DMS153 treated with DMSO at 0.1 percent for 48 hours (cell line): Measurements from ENCODE around the gene PITPNB.

Source experiments
- DNase-seq: peaks from one replicate; lab custom pipeline; 2025; ENCODE audit not compliant: unreplicated experiment; lab: John Stamatoyannopoulos, UW

The PITPNB gene

GRCh38 chr22:27863001-27863400 lies 56.1 kb downstream of the PITPNB start:
- DNase-seq: no peak

GRCh38 chr22:27859336-27859735 lies 59.7 kb downstream of the PITPNB start:
- no peak for DNase-seq

- no peak for DNase-seq
Measured at GRCh38 chr22:27858626-27859025, 60.4 kb downstream of the PITPNB start.

- DNase-seq: no peak
Measured at GRCh38 chr22:27857443-27857842, 61.6 kb downstream of the PITPNB start.

- no peak for DNase-seq
Measured at GRCh38 chr22:27856386-27856785, 62.7 kb downstream of the PITPNB start.

GRCh38 chr22:27853424-27853823 lies 65.6 kb downstream of the PITPNB start:
- no peak for DNase-seq

- DNase-seq: no peak
Measured at GRCh38 chr22:27851974-27852746, 66.9 kb downstream of the PITPNB start.

- DNase-seq: no peak
Measured at GRCh38 chr22:27850000-27850521, 69.0 kb downstream of the PITPNB start.

GRCh38 chr22:27848005-27848404 lies 71.1 kb downstream of the PITPNB start:
- no peak for DNase-seq

- DNase-seq: no peak
Measured at GRCh38 chr22:27846910-27847309, 72.1 kb downstream of the PITPNB start.

GRCh38 chr22:27846248-27846757 lies 72.8 kb downstream of the PITPNB start:
- DNase-seq: no peak

- DNase-seq: no peak
Measured at GRCh38 chr22:27845644-27846043, 73.4 kb downstream of the PITPNB start.

GRCh38 chr22:27844656-27845591 lies 74.1 kb downstream of the PITPNB start:
- DNase-seq: no peak

GRCh38 chr22:27844256-27844655 lies 74.8 kb downstream of the PITPNB start:
- DNase-seq: no peak

GRCh38 chr22:27843441-27843840 lies 75.6 kb downstream of the PITPNB start:
- no peak for DNase-seq

GRCh38 chr22:27842669-27843431 lies 76.2 kb downstream of the PITPNB start:
- no peak for DNase-seq

GRCh38 chr22:27842201-27842600 lies 76.9 kb downstream of the PITPNB start:
- no peak for DNase-seq

GRCh38 chr22:27840436-27840835 lies 78.6 kb downstream of the PITPNB start:
- DNase-seq: no peak

- no peak for DNase-seq
Measured at GRCh38 chr22:27839057-27839660, 79.9 kb downstream of the PITPNB start.

- no peak for DNase-seq
Measured at GRCh38 chr22:27836181-27836580, 82.9 kb downstream of the PITPNB start.
